ENCODE data around the gene SLC18A3.

The SLC18A3 gene

DNA sequence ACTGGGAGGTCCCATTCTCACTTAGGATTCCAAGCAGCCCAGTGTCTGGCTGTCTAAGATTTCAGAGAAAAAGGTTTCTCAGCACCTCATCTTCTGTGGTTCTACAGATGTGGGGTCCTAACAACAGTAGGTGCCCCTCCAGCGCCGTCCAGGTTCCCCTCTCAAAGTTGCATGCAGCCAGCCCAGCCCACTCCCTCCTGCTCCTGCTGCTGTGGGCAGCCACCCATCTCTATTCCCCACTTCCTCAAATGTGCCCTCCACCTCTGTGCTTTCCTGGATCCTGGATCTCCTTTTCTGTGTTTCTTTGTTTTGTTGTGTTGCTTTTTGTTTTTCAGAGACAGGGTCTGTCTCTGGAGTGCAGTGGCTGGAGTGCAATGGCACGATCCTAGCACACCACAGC, 13.3 kb upstream of the SLC18A3 start:
- no peak for FAIRE-seq

DNA sequence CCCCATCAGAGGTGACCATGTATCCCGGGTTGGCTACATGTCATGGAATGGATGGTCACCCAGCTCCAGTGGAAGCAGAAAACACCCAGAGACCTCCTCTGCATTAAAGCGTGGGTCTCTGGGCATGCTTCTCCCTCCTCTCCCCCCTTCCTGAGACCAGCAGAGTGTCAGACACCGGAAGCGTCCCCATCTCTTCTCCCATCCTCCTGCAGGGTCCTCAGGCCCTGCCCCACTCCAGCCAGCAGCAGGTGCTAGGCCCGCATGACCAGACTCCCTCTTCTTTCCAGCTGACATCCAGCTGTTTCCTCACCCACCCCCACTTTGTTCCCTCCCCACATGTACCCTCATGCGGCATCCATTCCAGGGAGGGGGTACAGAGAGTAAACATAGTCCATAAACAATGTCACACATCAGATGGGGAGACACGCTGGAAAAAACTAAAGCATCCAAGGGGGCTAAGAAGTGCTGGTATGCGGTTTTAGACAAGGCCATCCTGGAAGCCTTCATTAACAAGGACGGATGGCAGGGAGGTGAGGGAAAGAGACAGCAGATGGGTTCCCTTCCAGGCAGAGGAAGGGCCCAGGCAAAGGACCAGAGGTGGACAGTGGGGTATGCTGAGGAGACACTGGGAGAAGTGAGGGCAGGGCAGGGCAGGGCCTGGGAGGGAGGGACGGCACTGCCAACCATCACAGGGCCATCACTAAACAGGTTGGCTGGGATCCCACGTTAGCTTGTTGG, 12.5 kb upstream of the SLC18A3 start:
- FAIRE-seq: no peak

DNA sequence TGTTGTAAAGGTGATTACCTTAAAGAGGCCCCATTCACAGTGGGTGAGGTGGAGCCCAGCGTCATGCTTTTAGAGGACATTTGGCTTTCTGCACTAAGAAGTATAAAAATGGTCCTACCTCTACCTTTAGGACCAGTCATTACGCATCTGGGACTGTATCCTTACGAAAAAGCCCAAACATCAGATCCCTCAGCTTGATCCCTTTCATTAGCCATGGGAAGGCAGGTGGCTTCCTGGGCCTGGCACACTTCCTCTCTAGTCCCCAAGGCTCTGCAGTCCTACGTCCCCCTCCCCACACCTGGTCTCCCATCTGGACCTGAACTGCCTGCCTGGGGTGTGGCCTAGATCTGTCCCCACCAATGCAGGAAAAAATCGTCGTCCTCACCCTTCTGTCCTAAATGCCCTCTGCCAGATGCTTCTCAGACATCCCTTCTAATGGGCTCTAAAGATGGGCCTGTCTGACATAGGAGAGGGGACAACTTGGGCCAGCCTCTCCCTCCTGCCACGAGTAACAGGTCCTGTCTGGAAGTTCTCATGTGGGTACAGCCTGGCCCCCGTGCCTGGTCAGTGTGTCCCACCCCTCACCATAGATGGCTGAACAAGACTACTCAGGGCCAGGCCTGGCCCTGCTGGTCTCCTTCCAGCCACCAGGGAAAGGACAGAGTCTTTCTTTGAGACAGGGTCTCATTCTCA, 11.8 kb upstream of the SLC18A3 start:
- FAIRE-seq: no peak

DNA sequence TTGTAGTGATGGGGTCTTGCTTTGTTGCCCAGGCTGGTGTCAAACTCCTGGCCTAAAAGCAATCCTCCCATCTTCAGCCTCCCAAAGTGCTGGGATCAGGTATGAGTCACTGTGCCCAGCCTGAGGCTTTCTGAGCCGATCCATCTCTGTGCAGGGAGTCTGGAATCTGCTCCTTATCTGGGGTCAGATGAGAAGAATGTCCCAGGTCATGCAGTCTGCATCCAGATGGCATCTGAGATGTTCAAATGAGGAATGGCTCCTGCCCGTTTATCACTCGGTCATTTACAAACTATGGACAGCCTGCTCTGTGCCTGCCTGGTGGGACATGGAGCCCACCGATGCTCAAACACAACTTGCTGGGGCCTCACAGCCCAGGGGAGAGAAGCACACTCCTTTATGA, 11.1 kb upstream of the SLC18A3 start:
- no peak for FAIRE-seq

DNA sequence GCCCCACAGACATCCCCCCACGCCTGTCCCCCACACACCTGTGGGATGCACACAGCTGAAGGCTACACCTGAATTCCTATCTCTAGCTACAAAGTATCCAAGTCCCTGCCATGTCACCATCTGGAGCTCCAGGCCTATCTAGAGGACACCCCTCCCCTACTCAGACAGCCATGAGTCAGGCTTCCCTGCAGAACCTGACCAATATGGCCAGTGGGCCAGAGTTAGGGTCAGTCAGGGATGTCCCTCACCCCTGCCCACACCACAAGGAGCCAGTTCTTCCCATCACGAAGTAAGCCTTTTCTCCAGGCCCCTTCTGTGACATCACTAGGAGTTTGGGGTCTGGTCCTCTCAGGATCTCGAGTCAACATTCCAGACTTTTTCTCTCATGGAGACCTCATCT, 10.6 kb upstream of the SLC18A3 start:
- no peak for FAIRE-seq

- FAIRE-seq: no peak
Measured at GRCh38 chr10:49600046-49600445, 10.1 kb upstream of the SLC18A3 start.

- no peak for FAIRE-seq
Measured at GRCh38 chr10:49600781-49601400, 9.2 kb upstream of the SLC18A3 start.

GRCh38 chr10:49601857-49602256, 8.3 kb upstream of the SLC18A3 start:
- no peak for FAIRE-seq

- no peak for FAIRE-seq
Measured at GRCh38 chr10:49602380-49603023, 7.6 kb upstream of the SLC18A3 start.

DNA sequence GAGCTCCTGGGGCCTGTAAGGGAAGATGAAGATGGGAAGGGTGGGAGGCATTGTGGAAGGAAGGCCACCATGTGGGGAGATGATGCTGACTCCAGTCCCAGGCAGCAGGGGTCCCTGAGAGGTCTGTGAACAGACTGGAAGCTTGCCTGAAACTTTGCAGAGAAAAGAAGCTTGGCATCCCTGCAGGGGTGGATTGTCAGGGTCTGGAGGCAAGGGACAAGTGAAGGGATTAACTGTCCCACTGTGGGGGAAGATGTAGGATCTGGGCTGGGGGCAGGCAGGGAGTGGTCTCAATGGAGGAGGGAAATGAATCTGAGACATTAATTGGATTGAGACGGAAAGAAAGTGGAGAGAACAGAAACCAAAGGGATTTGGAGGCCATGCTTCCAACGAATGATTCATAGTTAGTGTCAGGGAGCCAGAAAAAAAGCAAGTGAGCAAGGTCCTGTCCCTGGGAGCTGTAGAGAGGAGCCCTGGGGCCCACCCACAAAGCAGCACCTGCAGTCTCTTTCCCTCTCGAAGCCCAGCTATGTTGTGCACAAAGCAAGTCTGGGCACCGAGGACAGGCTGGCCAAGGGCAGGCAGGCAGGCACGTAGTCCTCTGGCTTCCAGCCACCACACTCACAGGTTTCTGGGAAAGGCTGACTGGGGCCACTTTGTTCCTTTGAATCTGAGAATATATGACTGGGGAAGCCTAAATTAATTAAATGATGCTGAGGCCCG, 4.7 kb upstream of the SLC18A3 start:
- no peak for FAIRE-seq

- FAIRE-seq: no peak
Measured at GRCh38 chr10:49605939-49606509, 4.1 kb upstream of the SLC18A3 start.

GRCh38 chr10:49606981-49607535, 3.1 kb upstream of the SLC18A3 start:
- no peak for FAIRE-seq

DNA sequence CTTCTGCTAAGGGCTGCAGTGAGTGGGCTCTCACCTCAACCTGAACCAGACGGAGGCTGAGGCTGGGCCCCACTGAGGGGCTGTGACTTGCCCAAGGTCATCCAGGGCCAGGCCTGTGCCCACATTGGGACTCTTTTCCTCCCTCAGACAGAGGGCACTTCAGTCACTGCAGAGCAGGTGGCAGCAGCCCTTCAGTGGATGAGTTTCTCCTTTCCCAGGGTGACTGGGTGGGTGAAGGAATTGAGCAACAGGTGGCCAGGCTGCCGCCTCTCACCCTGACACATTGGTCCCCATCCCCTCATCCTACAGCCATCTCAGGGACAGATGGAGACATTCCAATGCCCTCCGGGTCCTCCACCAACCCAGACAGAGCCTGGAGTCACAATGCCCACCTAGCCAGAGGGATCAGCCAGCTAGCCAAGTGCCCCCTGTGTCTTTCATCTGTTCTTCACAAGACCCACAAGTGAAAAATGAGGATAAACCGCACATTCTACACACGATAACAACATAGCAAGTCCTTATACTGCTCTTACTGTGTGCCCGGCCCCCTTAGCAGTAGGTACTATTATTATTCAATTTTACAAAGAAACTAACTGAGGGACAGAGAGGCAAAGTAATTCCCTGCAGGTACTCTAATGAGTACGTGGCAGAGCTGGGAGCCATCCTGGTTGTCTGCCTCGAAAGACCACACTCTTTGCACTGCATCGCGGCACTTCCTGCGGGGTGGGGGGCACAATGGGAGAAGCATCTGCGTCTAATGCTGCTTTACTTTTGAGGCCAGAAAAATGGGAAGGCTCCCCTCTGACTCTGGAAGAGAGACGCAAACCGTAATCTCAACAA, 1.7 kb upstream of the SLC18A3 start:
- no peak for FAIRE-seq

DNA sequence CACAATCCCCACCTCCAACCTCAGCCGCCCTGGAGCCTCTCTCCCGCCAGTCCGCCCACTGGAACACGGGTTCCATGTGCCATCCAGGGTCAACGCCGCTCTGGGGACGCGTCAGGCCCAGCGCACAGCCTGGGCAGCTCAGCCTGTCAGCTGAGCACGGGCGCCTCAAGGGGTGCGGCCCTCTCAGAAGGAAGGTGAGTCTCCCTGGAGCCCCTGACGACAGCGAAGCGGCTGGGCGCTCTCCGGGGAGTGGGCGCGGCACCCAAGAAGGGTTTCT, 1.2 kb upstream of the SLC18A3 start:
- FAIRE-seq: no peak

DNA sequence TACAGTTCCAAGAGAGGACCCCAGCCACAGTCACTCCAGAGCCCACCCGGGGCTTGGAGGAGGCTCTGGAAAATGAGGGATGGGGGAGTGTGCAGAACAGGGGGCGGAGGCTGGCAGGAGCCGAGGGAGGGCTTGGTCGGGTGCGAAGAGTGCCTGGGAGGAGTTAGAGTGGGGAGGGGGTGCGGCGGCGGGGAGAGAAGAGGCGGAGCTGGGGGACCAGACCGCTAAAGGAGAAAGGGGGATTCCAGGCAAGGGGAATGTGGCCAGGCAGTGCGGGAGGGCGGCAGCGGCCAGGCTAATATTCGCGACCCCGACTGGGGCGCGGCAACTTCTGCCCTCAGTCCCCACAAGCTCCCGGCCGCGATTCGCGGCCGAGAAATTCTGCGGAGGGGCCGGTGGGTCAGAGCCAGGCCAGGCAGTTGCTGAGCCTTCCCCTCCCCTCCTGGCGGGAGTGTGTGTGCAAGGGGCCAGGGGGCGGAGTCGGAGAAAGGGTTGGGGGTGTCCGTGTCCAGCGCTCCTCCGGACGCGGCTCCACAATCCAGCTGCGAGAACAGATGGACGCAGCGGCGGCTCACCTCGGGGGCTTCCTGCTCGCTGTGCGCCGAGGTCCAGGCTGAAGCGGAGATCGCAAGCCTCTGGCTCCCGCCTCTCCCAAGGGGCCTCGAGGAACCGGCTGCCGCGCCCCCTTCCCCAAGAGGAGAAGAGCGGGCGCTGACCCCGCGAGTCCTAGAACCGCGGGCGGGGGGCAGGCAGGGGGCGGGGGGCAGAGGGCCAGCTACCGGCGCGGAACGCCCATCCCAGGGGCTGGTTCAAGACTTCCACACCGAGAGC, 612 bp upstream of the SLC18A3 start:
- FAIRE-seq: no peak

GRCh38 chr10:49610458-49611165, 502 bp downstream of the SLC18A3 start:
- FAIRE-seq: no peak

GRCh38 chr10:49611166-49611815, 1.2 kb downstream of the SLC18A3 start:
- FAIRE-seq: no peak

- FAIRE-seq: no peak
Measured at GRCh38 chr10:49611816-49612512, 1.9 kb downstream of the SLC18A3 start.
